Measurements from ENCODE around the gene NOL4L. TPM values are rescaled to one million over a fixed set of nuclear protein-coding genes. Genes with fewer than 3 reads are reported as not detected.

NOL4L gene
- total RNA-seq, 1 donor from 2014 or later = 27.8 TPM

GRCh38 chr20:32435449-32436107 lies 149.6 kb downstream of the NOL4L start:
- intact Hi-C loops (cut with micrococcal nuclease) = no loop called here

- intact Hi-C loops (cut with micrococcal nuclease) = no loop called here
These were observed 150.7 kb downstream of the NOL4L start for GRCh38 chr20:32434434-32434833.

- intact Hi-C loops (cut with micrococcal nuclease) = no loop called here
These were observed 151.7 kb downstream of the NOL4L start for GRCh38 chr20:32433311-32434021.

GRCh38 chr20:32432277-32432676 lies 152.9 kb downstream of the NOL4L start:
- intact Hi-C loops (cut with micrococcal nuclease) = no loop called here

- intact Hi-C loops (cut with micrococcal nuclease) = no loop called here
These were observed 153.7 kb downstream of the NOL4L start for GRCh38 chr20:32431457-32431856.

- intact Hi-C loops (cut with micrococcal nuclease) = no loop called here
These were observed 155.3 kb downstream of the NOL4L start for GRCh38 chr20:32429745-32430360.

- intact Hi-C loops (cut with micrococcal nuclease) = no loop called here
These were observed 155.8 kb downstream of the NOL4L start for GRCh38 chr20:32429343-32429742.

GRCh38 chr20:32427996-32428395 lies 157.1 kb downstream of the NOL4L start:
- intact Hi-C loops (cut with micrococcal nuclease) = no loop called here

GRCh38 chr20:32421290-32421689 lies 163.8 kb downstream of the NOL4L start:
- intact Hi-C loops (cut with micrococcal nuclease) = no loop called here

GRCh38 chr20:32418376-32418775 lies 166.8 kb downstream of the NOL4L start:
- intact Hi-C loops (cut with micrococcal nuclease) = no loop called here

GRCh38 chr20:32416206-32416605 lies 168.9 kb downstream of the NOL4L start:
- intact Hi-C loops (cut with micrococcal nuclease) = no loop called here

- intact Hi-C loops (cut with micrococcal nuclease) = no loop called here
These were observed 169.6 kb downstream of the NOL4L start for GRCh38 chr20:32415494-32415893.

GRCh38 chr20:32411955-32412706 lies 173.0 kb downstream of the NOL4L start:
- intact Hi-C loops (cut with micrococcal nuclease) = no loop called here

GRCh38 chr20:32407131-32407750 lies 177.9 kb downstream of the NOL4L start:
- intact Hi-C loops (cut with micrococcal nuclease) = loop anchor here (5.0 kb wide), 1 partner anchor 50 kb away; the partner anchor contains the start of gene ASXL1

- intact Hi-C loops (cut with micrococcal nuclease) = loop anchor here (5.0 kb wide), 1 partner anchor 49 kb away; the partner anchor contains the start of gene ASXL1
These were observed 178.4 kb downstream of the NOL4L start for GRCh38 chr20:32406701-32407100.

GRCh38 chr20:32404017-32404416 lies 181.1 kb downstream of the NOL4L start:
- intact Hi-C loops (cut with micrococcal nuclease) = no loop called here

GRCh38 chr20:32400476-32400875 lies 184.7 kb downstream of the NOL4L start:
- intact Hi-C loops (cut with micrococcal nuclease) = no loop called here

- intact Hi-C loops (cut with micrococcal nuclease) = no loop called here
These were observed 187.5 kb downstream of the NOL4L start for GRCh38 chr20:32397567-32398084.

GRCh38 chr20:32396646-32397160 lies 188.4 kb downstream of the NOL4L start:
- intact Hi-C loops (cut with micrococcal nuclease) = no loop called here

- intact Hi-C loops (cut with micrococcal nuclease) = no loop called here
These were observed 190.1 kb downstream of the NOL4L start for GRCh38 chr20:32395066-32395465.
